HEK293 (cell line): ENCODE measurements around the gene DGKH.
"Not testable (repeated sequence)": the region's sequence is repeated elsewhere in the genome, so short reads cannot be mapped to it uniquely, and the experiment has no call there.

ENCODE experiments used
- CTCF ChIA-PET: fragments of 350-600 bp; formaldehyde crosslinking; extraction: SDS; loops from one replicate; lab custom pipeline; 2021; ENCODE audit warnings: antibody characterized with exemption; lab: Yijun Ruan, JAX
- POLR2A ChIA-PET: fragments of 300-600 bp; formaldehyde crosslinking; extraction: SDS; loops from one replicate; lab custom pipeline; 2020; ENCODE audit warnings: antibody characterized with exemption, inconsistent platforms; lab: Yijun Ruan, JAX
- H3K27ac ChIP-seq: fragments of 200-500 bp; sonication (Bioruptor generic); 2 replicates; pipeline ENCODE4 v1.5.1; 2014; ENCODE audit warnings: low read depth, low read length, control low read depth, inconsistent platforms; ENCODE audit errors: extremely low read depth
- H3K36me3 ChIP-seq, 2 experiments: fragments of 200-500 bp in 1 of 2; sonication (Bioruptor generic) in 1 of 2; 1 replicate in 1 of 2; 2 replicates in 1 of 2; pipeline ENCODE4 v1.5.1; 2014 to 2017; ENCODE audit warnings: inconsistent platforms in 2 of 2, low read length in 2 of 2; ENCODE audit not compliant: control insufficient read depth in 2 of 2, insufficient read depth in 1 of 2
- H3K4me1 ChIP-seq: fragments of 200-500 bp; sonication (Bioruptor generic); 2 replicates; pipeline ENCODE4 v1.5.1; 2014; ENCODE audit warnings: mild to moderate bottlenecking, low read length, inconsistent platforms; ENCODE audit not compliant: control insufficient read depth, insufficient read depth
- H3K4me3 ChIP-seq: 2 replicates; pipeline ENCODE4 v1.5.1; 2011; ENCODE audit warnings: low read depth, mild to moderate bottlenecking, control low read depth, low read length, moderate library complexity
- H3K9me3 ChIP-seq: fragments of 200-500 bp; sonication (Bioruptor generic); 2 replicates; pipeline ENCODE4 v1.5.1; 2014; ENCODE audit warnings: low read depth, low read length, inconsistent platforms; ENCODE audit not compliant: control insufficient read depth, insufficient read depth
- GLIS1 ChIP-seq: fragments of 450-650 bp; formaldehyde crosslinking; IDR thresholded peaks from 2 replicates; pipeline ENCODE4 v1.5.1; 2016; ENCODE audit warnings: missing biosample characterization, missing genetic modification characterization
- KLF7 ChIP-seq: fragments of 450-650 bp; formaldehyde crosslinking; IDR thresholded peaks from 2 replicates; pipeline ENCODE4 v1.5.1; 2016; ENCODE audit warnings: missing biosample characterization, missing genetic modification characterization, borderline replicate concordance
- PRDM1 ChIP-seq: fragments of 450-650 bp; formaldehyde crosslinking; IDR thresholded peaks from 2 replicates; pipeline ENCODE4; 2016; ENCODE audit warnings: missing biosample characterization, missing genetic modification characterization
- PRDM4 ChIP-seq: fragments of 450-650 bp; formaldehyde crosslinking; IDR thresholded peaks from 2 replicates; pipeline ENCODE4 v1.5.1; 2017; ENCODE audit warnings: missing biosample characterization, missing genetic modification characterization
- SCRT1 ChIP-seq: fragments of 450-650 bp; formaldehyde crosslinking; IDR thresholded peaks from 2 replicates; pipeline ENCODE4 v1.5.1; 2016; ENCODE audit warnings: missing biosample characterization, missing genetic modification characterization, borderline replicate concordance
- SP2 ChIP-seq: fragments of 450-650 bp; formaldehyde crosslinking; IDR thresholded peaks from 2 replicates; pipeline ENCODE4 v1.5.1; 2016; ENCODE audit warnings: missing biosample characterization, missing genetic modification characterization
- SP3 ChIP-seq: fragments of 450-650 bp; formaldehyde crosslinking; IDR thresholded peaks from 2 replicates; pipeline ENCODE4 v1.5.1; 2016; ENCODE audit warnings: missing biosample characterization, missing genetic modification characterization
- YY1 ChIP-seq: fragments of 450-650 bp; formaldehyde crosslinking; IDR thresholded peaks from 2 replicates; pipeline ENCODE4 v1.5.1; 2018; ENCODE audit warnings: missing biosample characterization, missing genetic modification characterization
- ZFP37 ChIP-seq: fragments of 450-650 bp; formaldehyde crosslinking; IDR thresholded peaks from 2 replicates; pipeline ENCODE4 v1.5.1; 2016; ENCODE audit warnings: missing biosample characterization, missing genetic modification characterization
- ZNF133 ChIP-seq: fragments of 450-650 bp; formaldehyde crosslinking; IDR thresholded peaks from 2 replicates; pipeline ENCODE4 v1.5.1; 2016; ENCODE audit warnings: missing biosample characterization, missing genetic modification characterization
- ZNF146 ChIP-seq: fragments of 450-650 bp; formaldehyde crosslinking; IDR thresholded peaks from 2 replicates; pipeline ENCODE4 v1.5.1; 2016; ENCODE audit warnings: missing biosample characterization, missing genetic modification characterization
- ZNF184 ChIP-seq: fragments of 450-650 bp; IDR thresholded peaks from 2 replicates; pipeline ENCODE4 v1.5.1; 2018; ENCODE audit warnings: missing biosample characterization, mild to moderate bottlenecking, missing genetic modification characterization
- ZNF214 ChIP-seq: fragments of 450-650 bp; formaldehyde crosslinking; IDR thresholded peaks from 2 replicates; pipeline ENCODE4 v1.5.1; 2017; ENCODE audit warnings: missing biosample characterization, mild to moderate bottlenecking, missing genetic modification characterization, borderline replicate concordance
- ZNF24 ChIP-seq: fragments of 450-650 bp; formaldehyde crosslinking; IDR thresholded peaks from 2 replicates; pipeline ENCODE4 v1.5.1; 2016; ENCODE audit warnings: missing biosample characterization, missing genetic modification characterization
- ZNF37A ChIP-seq: fragments of 450-650 bp; IDR thresholded peaks from 2 replicates; pipeline ENCODE4 v1.5.1; 2018; ENCODE audit warnings: missing biosample characterization, missing genetic modification characterization
- ZNF473 ChIP-seq: fragments of 450-650 bp; formaldehyde crosslinking; IDR thresholded peaks from 2 replicates; pipeline ENCODE4 v1.5.1; 2017; ENCODE audit warnings: missing biosample characterization, missing genetic modification characterization
- ZNF610 ChIP-seq: fragments of 450-650 bp; formaldehyde crosslinking; IDR thresholded peaks from 2 replicates; pipeline ENCODE4 v1.5.1; 2016; ENCODE audit warnings: missing biosample characterization, missing genetic modification characterization, borderline replicate concordance
- ZNF623 ChIP-seq: fragments of 450-650 bp; formaldehyde crosslinking; IDR thresholded peaks from 2 replicates; pipeline ENCODE4 v1.5.1; 2016; ENCODE audit warnings: missing biosample characterization, missing genetic modification characterization
- ZNF768 ChIP-seq: fragments of 450-650 bp; formaldehyde crosslinking; IDR thresholded peaks from 2 replicates; pipeline ENCODE4 v1.5.1; 2018; ENCODE audit warnings: missing biosample characterization, mild to moderate bottlenecking, missing genetic modification characterization

The DGKH gene

GRCh38 chr13:42094516-42095040 is 46.1 kb downstream of the DGKH start:
- ChIA-PET CTCF (no interaction called here), POLR2A (no interaction called here)
- no peaks in the 10 kb centered on the region for H3K36me3 ChIP-seq

GRCh38 chr13:42096222-42096621 is 47.8 kb downstream of the DGKH start:
- CTCF ChIA-PET, H3K36me3 ChIP-seq, POLR2A ChIA-PET, H3K9me3 ChIP-seq, H3K27ac ChIP-seq, H3K4me1 ChIP-seq, H3K4me3 ChIP-seq: not testable (repeated sequence)
- TF ChIP-seq ZNF146 (tag by site-specific recombination): peak; percentile 91
- TF ChIP-seq, all 188 proteins: peak for 1; not testable (repeated sequence) for 187

More at GRCh38 chr13:42094516-42095040, 46.1 kb downstream of the DGKH start:
- Histone ChIP-seq H3K4me1 (no peaks in the 10 kb centered on the region), H3K4me3 (no peak overlapping the region), H3K27ac (no peak overlapping the region), H3K9me3 (no peaks in the 10 kb centered on the region)
- TF ChIP-seq KLF7: no peak
- TF ChIP-seq ZNF623 (tag by site-specific recombination): no peak
- TF ChIP-seq SCRT1: no peak
- TF ChIP-seq GLIS1 (tag by site-specific recombination): no peak
- TF ChIP-seq PRDM1 (tag by site-specific recombination): no peak
- TF ChIP-seq ZNF24 (tag by site-specific recombination): no peak
- TF ChIP-seq YY1 (tag by site-specific recombination): no peak
- TF ChIP-seq ZFP37 (tag by site-specific recombination): no peak
- no peak for TF ChIP-seq PRDM4 (tag by site-specific recombination)

- peak; percentile 98 for TF ChIP-seq ZNF610
- no peak for TF ChIP-seq PRDM4 (tag by site-specific recombination)
- TF ChIP-seq, all 188 proteins: peak for 1
Observed at GRCh38 chr13:42099962-42100675, 51.7 kb downstream of the DGKH start.

GRCh38 chr13:42100960-42101359 is 52.5 kb downstream of the DGKH start:
- ChIA-PET POLR2A (no interaction called here), CTCF (no interaction called here)
- no peaks in the 10 kb centered on the region; the same call in 1 of the 2 replicates for H3K4me1 ChIP-seq
- H3K27ac ChIP-seq: no peak overlapping the region
- TF ChIP-seq ZNF184 (tag by site-specific recombination) (no peak), ZNF768 (tag by site-specific recombination) (no peak), ZNF473 (tag by site-specific recombination) (no peak), GLIS1 (tag by site-specific recombination) (no peak), ZNF214 (tag by site-specific recombination) (no peak), ZNF37A (tag by site-specific recombination) (no peak), SP2 (tag by site-specific recombination) (no peak), SP3 (tag by site-specific recombination) (no peak), ZNF133 (no peak)
- H3K9me3 ChIP-seq: no peaks in the 10 kb centered on the region
- no peaks in the 10 kb centered on the region for H3K36me3 ChIP-seq
- H3K4me3 ChIP-seq: no peak overlapping the region

More at GRCh38 chr13:42099962-42100675, 51.7 kb downstream of the DGKH start:
- Histone ChIP-seq H3K27ac (no peak overlapping the region), H3K36me3 (no peaks in the 10 kb centered on the region), H3K9me3 (no peaks in the 10 kb centered on the region), H3K4me1 (no peaks in the 10 kb centered on the region; the same call in 1 of the 2 replicates), H3K4me3 (no peak overlapping the region)
- ChIA-PET CTCF (no interaction called here), POLR2A (no interaction called here)
